ENCODE measurements around the gene RASA4.
"Not testable (repeated sequence)": the region's sequence is repeated elsewhere in the genome, so short reads cannot be mapped to it uniquely, and the experiment has no call there.

GRCh38 chr7:102581722-102582121, 34.8 kb downstream of the RASA4 start:
- not testable (repeated sequence) for TF ChIP-seq CTCF, POLR2A (IDR thresholded peaks at IDR 0.05)

All from thyroid gland (tissue), 4 donors.